C4-2B (cell line): ENCODE data around the gene LRMDA.

Experiments
- ZFX ChIP-seq: fragments of 450-650 bp; IDR thresholded peaks from 2 replicates; pipeline ENCODE4 v1.6.1; 2017
- TF ChIP-seq, protein P1 (sequence below): fragments of 450-650 bp; conservative IDR thresholded peaks from 2 replicates; pipeline ENCODE4 v1.5.1; 2017; ENCODE audit warnings: mild to moderate bottlenecking

DNA sequence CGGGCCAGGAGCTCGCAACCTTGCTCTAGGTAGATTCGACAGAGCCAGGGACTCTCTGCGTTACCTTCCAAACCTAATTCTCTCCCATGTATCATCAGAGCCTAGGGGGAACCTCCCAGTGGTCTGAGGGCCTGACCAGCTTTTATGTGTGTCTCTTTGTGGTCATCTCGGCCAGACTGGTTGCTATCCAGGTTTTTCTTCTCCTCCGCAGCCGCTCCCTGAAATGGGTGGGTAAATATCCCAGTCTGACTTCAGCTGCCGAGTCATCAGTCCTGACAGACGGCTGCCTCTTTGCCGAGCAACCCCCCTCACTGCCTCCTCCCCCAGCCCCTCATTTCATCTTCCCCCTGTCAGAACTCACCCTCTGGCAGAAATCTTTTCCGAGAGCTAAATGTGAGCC, 578.1 kb downstream of the LRMDA start:
- TF ChIP-seq, protein P1, sequence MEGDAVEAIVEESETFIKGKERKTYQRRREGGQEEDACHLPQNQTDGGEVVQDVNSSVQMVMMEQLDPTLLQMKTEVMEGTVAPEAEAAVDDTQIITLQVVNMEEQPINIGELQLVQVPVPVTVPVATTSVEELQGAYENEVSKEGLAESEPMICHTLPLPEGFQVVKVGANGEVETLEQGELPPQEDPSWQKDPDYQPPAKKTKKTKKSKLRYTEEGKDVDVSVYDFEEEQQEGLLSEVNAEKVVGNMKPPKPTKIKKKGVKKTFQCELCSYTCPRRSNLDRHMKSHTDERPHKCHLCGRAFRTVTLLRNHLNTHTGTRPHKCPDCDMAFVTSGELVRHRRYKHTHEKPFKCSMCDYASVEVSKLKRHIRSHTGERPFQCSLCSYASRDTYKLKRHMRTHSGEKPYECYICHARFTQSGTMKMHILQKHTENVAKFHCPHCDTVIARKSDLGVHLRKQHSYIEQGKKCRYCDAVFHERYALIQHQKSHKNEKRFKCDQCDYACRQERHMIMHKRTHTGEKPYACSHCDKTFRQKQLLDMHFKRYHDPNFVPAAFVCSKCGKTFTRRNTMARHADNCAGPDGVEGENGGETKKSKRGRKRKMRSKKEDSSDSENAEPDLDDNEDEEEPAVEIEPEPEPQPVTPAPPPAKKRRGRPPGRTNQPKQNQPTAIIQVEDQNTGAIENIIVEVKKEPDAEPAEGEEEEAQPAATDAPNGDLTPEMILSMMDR = no peak
- no peak for TF ChIP-seq ZFX
